Activated T-helper 2 cell treated with anti-CD3 and anti-CD28 coated beads, Interferon-gamma antibody, Interleukin-2, Interleukin-4, amounts not matched to agents 10 μg/mL and 5 μg/mL and 100 μg/mL, durations not matched to agents 14 hours and 24 hours and 36 hours (primary cell): ENCODE data around the gene ATP9B. TPM values are rescaled to one million over a fixed set of nuclear protein-coding genes. Genes with fewer than 3 reads are reported as not detected.
"Not testable (repeated sequence)": the region's sequence is repeated elsewhere in the genome, so short reads cannot be mapped to it uniquely, and the experiment has no call there.

ENCODE experiments used
- DNase-seq: peaks from one replicate; pipeline ENCODE4 v3.0.0; 2021; ENCODE audit warnings: low spot score
- H3K27ac Mint-ChIP-seq: one replicate; pipeline ENCODE4 v1.8.0; 2021; ENCODE audit warnings: mixed read lengths
- H3K27me3 Mint-ChIP-seq: one replicate; pipeline ENCODE4 v1.8.0; 2021; ENCODE audit warnings: low read depth, mixed read lengths
- H3K36me3 Mint-ChIP-seq: one replicate; pipeline ENCODE4 v1.8.0; 2021; ENCODE audit warnings: low read depth, mixed read lengths
- H3K4me1 Mint-ChIP-seq: one replicate; pipeline ENCODE4 v1.8.0; 2021; ENCODE audit warnings: low read depth, mixed read lengths
- H3K4me3 Mint-ChIP-seq: one replicate; pipeline ENCODE4 v1.8.0; 2021; ENCODE audit warnings: low read depth, mild to moderate bottlenecking, moderate library complexity, mixed read lengths
- H3K9me3 Mint-ChIP-seq: one replicate; pipeline ENCODE4 v1.8.0; 2021; ENCODE audit warnings: mixed read lengths
- intact Hi-C: fragments of 100-400 bp; cut with micrococcal nuclease; formaldehyde crosslinking; loops from one replicate; pipeline ENCODE4 v1.15.1; 2023
- total RNA-seq: library from RNA; stranded (reverse); gene quantifications from 2 replicates; pipeline ENCODE4 v1.2.3, GENCODE V29; 2022

Gene ATP9B
- total RNA-seq, 1 donor from 2014 or later: 27.6 TPM

- Mint-ChIP-seq H3K9me3 (no peaks in the 10 kb centered on the region), H3K27ac (no peak overlapping the region), H3K4me1 (no peaks in the 10 kb centered on the region), H3K27me3 (peaks cover 3% of the 10 kb centered on the region), H3K4me3 (no peak overlapping the region), H3K36me3 (no peaks in the 10 kb centered on the region)
- no peak for DNase-seq
- intact Hi-C loops: no loop called here
Measured at GRCh38 chr18:79058007-79058406, 11.2 kb upstream of the ATP9B start.

- H3K27ac Mint-ChIP-seq: no peak overlapping the region
- intact Hi-C loops: loop anchor here (10.0 kb wide), 1 partner anchor 182 kb away; no protein-coding TSS in a partner anchor
Measured at GRCh38 chr18:79062806-79063205, 6.4 kb upstream of the ATP9B start.

GRCh38 chr18:79064228-79064627, 5.0 kb upstream of the ATP9B start:
- peaks cover 23% of the 10 kb centered on the region for H3K27me3 Mint-ChIP-seq
- H3K9me3 Mint-ChIP-seq: peaks cover 25% of the 10 kb centered on the region
- no peak overlapping the region for H3K27ac Mint-ChIP-seq
- DNase-seq: no peak
- H3K36me3 Mint-ChIP-seq: peaks cover 23% of the 10 kb centered on the region
- peaks cover 12% of the 10 kb centered on the region for H3K4me1 Mint-ChIP-seq
- H3K4me3 Mint-ChIP-seq: no peak overlapping the region
- intact Hi-C loops: loop anchor here (10.0 kb wide), 1 partner anchor 181 kb away; no protein-coding TSS in a partner anchor

More at GRCh38 chr18:79062806-79063205, 6.4 kb upstream of the ATP9B start:
- H3K4me1 Mint-ChIP-seq: peaks cover 7% of the 10 kb centered on the region
- peaks cover 23% of the 10 kb centered on the region for H3K36me3 Mint-ChIP-seq
- H3K27me3 Mint-ChIP-seq: peaks cover 23% of the 10 kb centered on the region
- DNase-seq: no peak
- H3K4me3 Mint-ChIP-seq: no peak overlapping the region
- H3K9me3 Mint-ChIP-seq: peaks cover 24% of the 10 kb centered on the region

- no peak overlapping the region for H3K4me3 Mint-ChIP-seq
- no peak for DNase-seq
- H3K36me3 Mint-ChIP-seq: peaks cover 23% of the 10 kb centered on the region
- H3K4me1 Mint-ChIP-seq: peaks cover 17% of the 10 kb centered on the region
- H3K9me3 Mint-ChIP-seq: peaks cover 25% of the 10 kb centered on the region
- no peak overlapping the region for H3K27ac Mint-ChIP-seq
- peaks cover 22% of the 10 kb centered on the region for H3K27me3 Mint-ChIP-seq
- intact Hi-C loops: loop anchor here (5.0 to 10.0 kb wide), 3 partner anchors 179 to 456 kb away; partner anchors contain the start of gene NFATC1
Measured at GRCh38 chr18:79065802-79066201, 3.4 kb upstream of the ATP9B start.

- Mint-ChIP-seq H3K9me3 (peaks cover 25% of the 10 kb centered on the region), H3K4me1 (peaks cover 22% of the 10 kb centered on the region), H3K27me3 (peaks cover 20% of the 10 kb centered on the region), H3K4me3 (peak overlapping the region; percentile 65), H3K36me3 (peaks cover 33% of the 10 kb centered on the region), H3K27ac (peak overlapping the region; percentile 67)
- DNase-seq: no peak
- intact Hi-C loops: loop anchor here (5.0 to 10.0 kb wide), 3 partner anchors 177 to 455 kb away; partner anchors contain the start of gene NFATC1
Measured at GRCh38 chr18:79067611-79068010, 1.6 kb upstream of the ATP9B start.

GRCh38 chr18:79068341-79068936, 755 bp upstream of the ATP9B start:
- DNase-seq: no peak
- H3K4me1 Mint-ChIP-seq: peaks cover 22% of the 10 kb centered on the region
- intact Hi-C loops: loop anchor here (5.0 to 10.0 kb wide), 3 partner anchors 176 to 454 kb away; partner anchors contain the start of gene NFATC1
- peaks cover 39% of the 10 kb centered on the region for H3K36me3 Mint-ChIP-seq
- H3K4me3 Mint-ChIP-seq: peak overlapping the region; percentile 87
- peaks cover 25% of the 10 kb centered on the region for H3K9me3 Mint-ChIP-seq
- peaks cover 20% of the 10 kb centered on the region for H3K27me3 Mint-ChIP-seq
- H3K27ac Mint-ChIP-seq: peak overlapping the region; percentile 98

- Mint-ChIP-seq H3K9me3 (peaks cover 25% of the 10 kb centered on the region), H3K27me3 (peaks cover 20% of the 10 kb centered on the region), H3K27ac (peak overlapping the region; percentile 84), H3K36me3 (peaks cover 51% of the 10 kb centered on the region), H3K4me1 (peaks cover 26% of the 10 kb centered on the region), H3K4me3 (peak overlapping the region; percentile 83)
- DNase-seq: no peak
- intact Hi-C loops: loop anchor here (1.0 to 10.0 kb wide), 4 partner anchors 175 to 610 kb away; partner anchors contain the start of genes CTDP1 and NFATC1
Measured at GRCh38 chr18:79069717-79070151, 540 bp downstream of the ATP9B start.

GRCh38 chr18:79070486-79070885, 1.3 kb downstream of the ATP9B start:
- H3K27me3 Mint-ChIP-seq: peaks cover 19% of the 10 kb centered on the region
- intact Hi-C loops: no loop called here
- peaks cover 51% of the 10 kb centered on the region for H3K36me3 Mint-ChIP-seq
- DNase-seq: no peak
- H3K4me1 Mint-ChIP-seq: peaks cover 26% of the 10 kb centered on the region
- H3K27ac Mint-ChIP-seq: peak overlapping the region; percentile 15
- H3K9me3 Mint-ChIP-seq: peaks cover 24% of the 10 kb centered on the region
- H3K4me3 Mint-ChIP-seq: peak overlapping the region; percentile 83

GRCh38 chr18:79071037-79071436, 1.8 kb downstream of the ATP9B start:
- peaks cover 45% of the 10 kb centered on the region for H3K36me3 Mint-ChIP-seq
- no peak overlapping the region for H3K27ac Mint-ChIP-seq
- H3K27me3 Mint-ChIP-seq: peaks cover 14% of the 10 kb centered on the region
- peaks cover 18% of the 10 kb centered on the region for H3K9me3 Mint-ChIP-seq
- DNase-seq: no peak
- intact Hi-C loops: no loop called here
- H3K4me1 Mint-ChIP-seq: peaks cover 29% of the 10 kb centered on the region
- H3K4me3 Mint-ChIP-seq: peak overlapping the region; percentile 83

GRCh38 chr18:79071503-79072210, 2.5 kb downstream of the ATP9B start:
- peaks cover 12% of the 10 kb centered on the region for H3K9me3 Mint-ChIP-seq
- H3K4me3 Mint-ChIP-seq: no peak overlapping the region
- intact Hi-C loops: no loop called here

GRCh38 chr18:79072655-79073054, 3.5 kb downstream of the ATP9B start:
- H3K27me3 Mint-ChIP-seq, H3K27ac Mint-ChIP-seq, H3K9me3 Mint-ChIP-seq, DNase-seq, intact Hi-C loops, H3K4me3 Mint-ChIP-seq: not testable (repeated sequence)
- peaks cover 29% of the 10 kb centered on the region for H3K36me3 Mint-ChIP-seq
- peaks cover 31% of the 10 kb centered on the region for H3K4me1 Mint-ChIP-seq

More at GRCh38 chr18:79071503-79072210, 2.5 kb downstream of the ATP9B start:
- peaks cover 34% of the 10 kb centered on the region for H3K4me1 Mint-ChIP-seq
- peaks cover 8% of the 10 kb centered on the region for H3K27me3 Mint-ChIP-seq
- no peak overlapping the region for H3K27ac Mint-ChIP-seq
- DNase-seq: no peak
- peaks cover 39% of the 10 kb centered on the region for H3K36me3 Mint-ChIP-seq

- intact Hi-C loops: no loop called here
- Mint-ChIP-seq H3K9me3 (peaks cover 31% of the 10 kb centered on the region), H3K27ac (no peak overlapping the region), H3K4me3 (no peak overlapping the region), H3K4me1 (peaks cover 20% of the 10 kb centered on the region), H3K27me3 (no peaks in the 10 kb centered on the region), H3K36me3 (peaks cover 62% of the 10 kb centered on the region)
- no peak for DNase-seq
Measured at GRCh38 chr18:79077181-79077580, 8.0 kb downstream of the ATP9B start.

- H3K4me3 Mint-ChIP-seq, intact Hi-C loops, H3K27me3 Mint-ChIP-seq, DNase-seq, H3K27ac Mint-ChIP-seq: not testable (repeated sequence)
- Mint-ChIP-seq H3K9me3 (peaks cover 34% of the 10 kb centered on the region), H3K4me1 (peaks cover 18% of the 10 kb centered on the region), H3K36me3 (peaks cover 59% of the 10 kb centered on the region)
Measured at GRCh38 chr18:79078791-79079190, 9.6 kb downstream of the ATP9B start.
